Ishikawa (cell line): ENCODE data around the gene RAB6A.

Source experiments
- CEBPB ChIP-seq: IDR thresholded peaks from 2 replicates; pipeline ENCODE4 v1.6.1; 2012
- CREB1 ChIP-seq: IDR thresholded peaks from 2 replicates; pipeline ENCODE4 v1.6.1; 2012; ENCODE audit warnings: low read depth
- EP300 ChIP-seq: IDR thresholded peaks from 2 replicates; pipeline ENCODE4 v1.6.1; 2012; ENCODE audit warnings: borderline replicate concordance
- FOXM1 ChIP-seq: IDR thresholded peaks from 2 replicates; pipeline ENCODE4 v1.6.1; 2012; ENCODE audit warnings: low read depth, borderline replicate concordance
- MAX ChIP-seq: IDR thresholded peaks from 2 replicates; pipeline ENCODE4 v1.6.1; 2012
- NFIC ChIP-seq: IDR thresholded peaks from 2 replicates; pipeline ENCODE4 v1.6.1; 2012
- RAD21 ChIP-seq: IDR thresholded peaks from 2 replicates; pipeline ENCODE4 v1.6.1; 2012; ENCODE audit warnings: low read depth
- REST ChIP-seq: IDR thresholded peaks from 2 replicates; pipeline ENCODE4 v1.6.1; 2012; ENCODE audit warnings: low read depth, mild to moderate bottlenecking

The RAB6A gene

GRCh38 chr11:73629907-73630306 lies 131.0 kb downstream of the RAB6A start:
- TF ChIP-seq EP300: no peak
- TF ChIP-seq FOXM1: no peak
- no peak for TF ChIP-seq CREB1
- no peak for TF ChIP-seq CEBPB
- no peak for TF ChIP-seq REST
- no peak for TF ChIP-seq MAX

GRCh38 chr11:73625696-73626318 lies 135.1 kb downstream of the RAB6A start:
- TF ChIP-seq MAX (0 out of 2 replicates have a peak, but pooled peaks have one; percentile 17), NFIC (no peak), REST (no peak), RAD21 (peak; percentile 94)
